IPS-11a (cell line): ENCODE measurements around the gene BCKDHB.
"Not testable (repeated sequence)": the region's sequence is repeated elsewhere in the genome, so short reads cannot be mapped to it uniquely, and the experiment has no call there.

ENCODE experiments used
- H3K4me3 ChIP-seq: one replicate; pipeline ENCODE4 v1.5.1; 2013; ENCODE audit warnings: low read depth, low read length, control low read depth

The BCKDHB gene

GRCh38 chr6:80205404-80205803 lies 98.9 kb downstream of the BCKDHB start:
- no peak overlapping the region for H3K4me3 ChIP-seq

- H3K4me3 ChIP-seq, result no peak overlapping the region
These were observed 100.3 kb downstream of the BCKDHB start for GRCh38 chr6:80206758-80207157.

- no peak overlapping the region for H3K4me3 ChIP-seq
These were observed 103.0 kb downstream of the BCKDHB start for GRCh38 chr6:80209430-80209829.

GRCh38 chr6:80210618-80211017 lies 104.1 kb downstream of the BCKDHB start:
- no peak overlapping the region for H3K4me3 ChIP-seq

- H3K4me3 ChIP-seq, result no peak overlapping the region
These were observed 104.8 kb downstream of the BCKDHB start for GRCh38 chr6:80211286-80211685.

GRCh38 chr6:80211890-80212289 lies 105.4 kb downstream of the BCKDHB start:
- not testable (repeated sequence) for H3K4me3 ChIP-seq

GRCh38 chr6:80214436-80215022 lies 108.1 kb downstream of the BCKDHB start:
- no peak overlapping the region for H3K4me3 ChIP-seq

- no peak overlapping the region for H3K4me3 ChIP-seq
These were observed 108.6 kb downstream of the BCKDHB start for GRCh38 chr6:80215063-80215462.

GRCh38 chr6:80217794-80218193 lies 111.3 kb downstream of the BCKDHB start:
- no peak overlapping the region for H3K4me3 ChIP-seq

- H3K4me3 ChIP-seq, result no peak overlapping the region
These were observed 117.3 kb downstream of the BCKDHB start for GRCh38 chr6:80223743-80224212.

GRCh38 chr6:80226151-80226550 lies 119.7 kb downstream of the BCKDHB start:
- H3K4me3 ChIP-seq, result no peak overlapping the region

GRCh38 chr6:80226699-80227098 lies 120.2 kb downstream of the BCKDHB start:
- H3K4me3 ChIP-seq, result no peak overlapping the region

GRCh38 chr6:80227545-80228105 lies 121.2 kb downstream of the BCKDHB start:
- H3K4me3 ChIP-seq, result no peak overlapping the region

GRCh38 chr6:80233262-80233661 lies 126.8 kb downstream of the BCKDHB start:
- no peak overlapping the region for H3K4me3 ChIP-seq

- no peak overlapping the region for H3K4me3 ChIP-seq
These were observed 127.5 kb downstream of the BCKDHB start for GRCh38 chr6:80233958-80234357.

GRCh38 chr6:80234401-80234800 lies 127.9 kb downstream of the BCKDHB start:
- H3K4me3 ChIP-seq, result no peak overlapping the region

GRCh38 chr6:80234908-80235307 lies 128.4 kb downstream of the BCKDHB start:
- H3K4me3 ChIP-seq, result no peak overlapping the region

GRCh38 chr6:80235647-80236046 lies 129.2 kb downstream of the BCKDHB start:
- H3K4me3 ChIP-seq, result no peak overlapping the region

- H3K4me3 ChIP-seq, result not testable (repeated sequence)
These were observed 132.3 kb downstream of the BCKDHB start for GRCh38 chr6:80238754-80239153.

- no peak overlapping the region for H3K4me3 ChIP-seq
These were observed 138.6 kb downstream of the BCKDHB start for GRCh38 chr6:80245043-80245442.

GRCh38 chr6:80249897-80250296 lies 143.4 kb downstream of the BCKDHB start:
- no peak overlapping the region for H3K4me3 ChIP-seq

- no peak overlapping the region for H3K4me3 ChIP-seq
These were observed 144.0 kb downstream of the BCKDHB start for GRCh38 chr6:80250391-80250997.

GRCh38 chr6:80251321-80251720 lies 144.8 kb downstream of the BCKDHB start:
- H3K4me3 ChIP-seq, result no peak overlapping the region
